Loucy (cell line): ENCODE measurements around the gene HOXA13.

Experiments
- H2AFZ ChIP-seq: fragments of 200-600 bp; sonication (generic); 2 replicates; pipeline ENCODE4 v1.6.0; 2016; ENCODE audit warnings: antibody characterized with exemption, mild to moderate bottlenecking, low read length, moderate library complexity
- H3F3A ChIP-seq: fragments of 200-600 bp; 2 replicates; pipeline ENCODE4 v1.6.0; 2016; ENCODE audit warnings: antibody characterized with exemption, low read depth, mild to moderate bottlenecking
- H3K27me3 ChIP-seq: fragments of 200-600 bp; sonication (generic); 2 replicates; pipeline ENCODE4 v1.6.1; 2014; ENCODE audit warnings: low read length, mild to moderate bottlenecking; ENCODE audit not compliant: insufficient read depth, poor library complexity, severe bottlenecking
- H3K36me3 ChIP-seq: fragments of 200-600 bp; sonication (generic); 2 replicates; pipeline ENCODE4 v1.6.1; 2016; ENCODE audit warnings: low read length; ENCODE audit not compliant: insufficient read depth
- H3K4me1 ChIP-seq: fragments of 200-600 bp; sonication (generic); 2 replicates; pipeline ENCODE4 v1.5.1; 2014; ENCODE audit warnings: low read length, mild to moderate bottlenecking; ENCODE audit not compliant: insufficient read depth, poor library complexity, severe bottlenecking
- H3K4me2 ChIP-seq: fragments of 200-600 bp; sonication (generic); 2 replicates; pipeline ENCODE4 v1.6.0; 2014; ENCODE audit warnings: antibody characterized with exemption, low read length, low read depth, mild to moderate bottlenecking; ENCODE audit not compliant: poor library complexity, severe bottlenecking
- H3K4me3 ChIP-seq: fragments of 200-600 bp; sonication (generic); 2 replicates; pipeline ENCODE4 v1.5.1; 2014; ENCODE audit warnings: low read length, mild to moderate bottlenecking, mixed read lengths; ENCODE audit not compliant: poor library complexity, severe bottlenecking
- H3K79me2 ChIP-seq: fragments of 200-600 bp; sonication (generic); 2 replicates; pipeline ENCODE4 v1.6.1; 2014; ENCODE audit warnings: low read length; ENCODE audit not compliant: insufficient read depth
- H3K9ac ChIP-seq: fragments of 200-600 bp; sonication (generic); 2 replicates; pipeline ENCODE4 v1.6.0; 2014; ENCODE audit warnings: mild to moderate bottlenecking, low read depth, low read length, moderate library complexity; ENCODE audit not compliant: poor library complexity, severe bottlenecking
- H3K9me2 ChIP-seq: fragments of 200-600 bp; sonication (generic); replicated peaks from 2 replicates; pipeline ENCODE4 v1.6.1; 2016; ENCODE audit warnings: low read depth, low read length, mixed read lengths
- H3K9me3 ChIP-seq: fragments of 200-600 bp; sonication (generic); 2 replicates; pipeline ENCODE4 v1.6.1; 2014; ENCODE audit warnings: mild to moderate bottlenecking, antibody characterized with exemption, low read length, low read depth; ENCODE audit not compliant: insufficient read depth
- H4K20me1 ChIP-seq: fragments of 200-600 bp; sonication (generic); 2 replicates; pipeline ENCODE4 v1.6.0; 2014; ENCODE audit warnings: antibody characterized with exemption, low read length, mild to moderate bottlenecking; ENCODE audit not compliant: insufficient read depth, poor library complexity, severe bottlenecking
- CTCF ChIP-seq: fragments of 200-600 bp; sonication (generic); conservative IDR thresholded peaks from 2 replicates; pipeline ENCODE4 v1.5.1; 2014; ENCODE audit warnings: mild to moderate bottlenecking, antibody characterized with exemption, low read length
- EZH2phosphoT487 ChIP-seq: fragments of 200-600 bp; IDR thresholded peaks from 2 replicates; pipeline ENCODE4 v1.6.1; 2018; ENCODE audit warnings: antibody characterized with exemption, mild to moderate bottlenecking, moderate library complexity, borderline replicate concordance

HOXA13 gene

GRCh38 chr7:27147199-27148030 is 52.5 kb downstream of the HOXA13 start, which contains the start of gene HOXA6:
Gene HOXA6 (minus strand): TSS chr7:27147774. CDS start chr7:27147749, 25 bp downstream.
- Histone ChIP-seq H3F3A (no peaks in the 10 kb centered on the region), H3K9ac (peak within 1 kb of the TSS; percentile 99), H3K9me3 (no peaks in the 10 kb centered on the region), H4K20me1 (peaks cover 97% of the 10 kb centered on the region), H3K4me2 (peak within 1 kb of the TSS; percentile 91), H3K4me3 (peak within 1 kb of the TSS; percentile 94), H3K79me2 (peaks cover 100% of the 10 kb centered on the region), H3K4me1 (peaks cover 31% of the 10 kb centered on the region), H2AFZ (no peak within 1 kb of the TSS), H3K36me3 (peaks cover 73% of the 10 kb centered on the region), H3K9me2 (no peaks in the 10 kb centered on the region), H3K27me3 (peaks cover 35% of the 10 kb centered on the region)
- TF ChIP-seq EZH2phosphoT487 (no peak), CTCF (no peak)

GRCh38 chr7:27146491-27147198 is 53.2 kb downstream of the HOXA13 start:
- Histone ChIP-seq H3K9ac (peak overlapping the region; percentile 99), H3K4me2 (peak overlapping the region; percentile 91), H2AFZ (no peak overlapping the region), H3F3A (no peaks in the 10 kb centered on the region), H3K4me1 (peaks cover 37% of the 10 kb centered on the region), H3K27me3 (peaks cover 28% of the 10 kb centered on the region), H3K4me3 (peak overlapping the region; percentile 94), H3K9me2 (no peaks in the 10 kb centered on the region), H3K36me3 (peaks cover 81% of the 10 kb centered on the region), H3K9me3 (no peaks in the 10 kb centered on the region), H3K79me2 (peaks cover 100% of the 10 kb centered on the region), H4K20me1 (peaks cover 98% of the 10 kb centered on the region)
- TF ChIP-seq EZH2phosphoT487 = no peak
- TF ChIP-seq CTCF = no peak

GRCh38 chr7:27145914-27146412 is 53.9 kb downstream of the HOXA13 start:
- Histone ChIP-seq H3F3A (peaks cover under 1% of the 10 kb centered on the region), H3K27me3 (peaks cover 21% of the 10 kb centered on the region)

More at GRCh38 chr7:27145914-27146412, 53.9 kb downstream of the HOXA13 start:
- H3K9ac ChIP-seq = peak overlapping the region; percentile 99
- no peaks in the 10 kb centered on the region for H3K9me2 ChIP-seq
- no peaks in the 10 kb centered on the region for H3K9me3 ChIP-seq
- H3K4me1 ChIP-seq = peaks cover 44% of the 10 kb centered on the region
- H2AFZ ChIP-seq = no peak overlapping the region
- H3K79me2 ChIP-seq = peaks cover 100% of the 10 kb centered on the region
- H3K36me3 ChIP-seq = peaks cover 88% of the 10 kb centered on the region
- TF ChIP-seq CTCF (no peak), EZH2phosphoT487 (no peak)
- H4K20me1 ChIP-seq = peaks cover 98% of the 10 kb centered on the region
- H3K4me3 ChIP-seq = peak overlapping the region; percentile 94
- peak overlapping the region; percentile 91 for H3K4me2 ChIP-seq
